HuH-7.5 (cell line): ENCODE data around the gene ZNF507.
A peak's percentile ranks its signal among the peaks of the same experiment; 100 is the strongest.
"Not testable (repeated sequence)": the region's sequence is repeated elsewhere in the genome, so short reads cannot be mapped to it uniquely, and the experiment has no call there.

ENCODE experiments used
- DNase-seq: peaks from one replicate; pipeline ENCODE4 v3.0.0; 2011; ENCODE audit warnings: low spot score

The ZNF507 gene

DNA sequence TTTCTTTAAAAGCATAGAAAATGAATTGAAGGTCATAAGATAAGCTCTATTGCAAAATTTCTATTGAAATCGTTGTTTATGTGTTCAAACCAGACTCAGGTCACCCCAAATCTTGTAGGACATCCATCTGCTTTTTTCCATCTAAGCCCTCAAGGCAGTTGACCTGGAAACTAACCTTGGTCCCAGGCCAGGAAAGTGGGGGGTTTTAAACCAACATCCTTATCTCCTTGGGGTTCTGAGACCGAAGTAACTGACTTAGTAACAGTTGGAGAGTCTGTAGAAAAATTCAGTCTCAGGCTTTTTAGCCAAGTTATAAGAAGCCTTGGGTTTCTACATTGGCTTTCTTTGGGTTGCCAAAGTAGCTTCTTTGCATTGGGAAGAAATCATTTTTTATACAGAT is 23.4 kb downstream of the ZNF507 start:
- DNase-seq: no peak

DNA sequence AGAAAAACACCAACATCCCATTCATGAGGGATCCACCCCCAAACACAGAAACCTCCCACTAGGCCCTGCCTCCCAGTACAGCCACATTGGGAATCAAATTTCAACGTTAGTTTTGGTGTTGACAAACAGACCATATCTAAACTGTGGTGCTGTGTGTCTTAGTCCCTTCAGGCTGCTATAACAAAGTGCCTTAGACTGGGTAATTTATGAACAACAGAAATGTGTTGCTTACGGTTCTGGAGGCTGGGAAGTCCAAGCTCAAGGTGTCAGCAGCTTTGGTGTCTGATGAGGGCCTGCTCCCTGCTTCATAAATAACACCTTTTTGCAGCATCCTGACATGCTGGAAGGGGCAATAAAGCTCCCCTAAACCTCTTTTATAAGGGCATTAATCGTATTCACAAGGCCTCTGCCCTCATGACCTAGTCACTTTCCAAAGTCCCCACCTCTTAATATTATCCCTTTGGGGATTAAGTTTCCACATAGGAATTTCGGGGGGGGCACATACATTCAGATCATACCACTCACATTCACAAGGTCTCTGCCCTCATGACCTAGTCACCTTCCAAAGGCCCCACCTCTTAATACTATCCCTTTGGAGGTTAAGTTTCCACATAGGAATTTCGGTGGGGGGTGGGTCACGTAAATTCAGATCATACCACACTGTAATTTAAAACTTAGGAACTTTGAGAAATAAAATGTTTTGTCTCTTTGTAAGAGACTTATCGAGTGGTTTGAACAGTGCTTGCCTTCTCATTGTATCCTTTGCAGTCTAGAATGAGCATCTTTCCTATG is 27.5 kb downstream of the ZNF507 start:
- no peak for DNase-seq

GRCh38 chr19:32373585-32374295 is 28.3 kb downstream of the ZNF507 start:
- DNase-seq: peak; percentile 53

- DNase-seq: not testable (repeated sequence)
Observed at GRCh38 chr19:32374362-32374761, 29.0 kb downstream of the ZNF507 start.

- DNase-seq: not testable (repeated sequence)
Observed at GRCh38 chr19:32377088-32377487, 31.7 kb downstream of the ZNF507 start.

- DNase-seq: no peak
Observed at GRCh38 chr19:32380269-32380668, 34.9 kb downstream of the ZNF507 start.

GRCh38 chr19:32387701-32388392 is 42.4 kb downstream of the ZNF507 start:
- DNase-seq: no peak

GRCh38 chr19:32388393-32388855 is 43.0 kb downstream of the ZNF507 start:
- DNase-seq: no peak

DNA sequence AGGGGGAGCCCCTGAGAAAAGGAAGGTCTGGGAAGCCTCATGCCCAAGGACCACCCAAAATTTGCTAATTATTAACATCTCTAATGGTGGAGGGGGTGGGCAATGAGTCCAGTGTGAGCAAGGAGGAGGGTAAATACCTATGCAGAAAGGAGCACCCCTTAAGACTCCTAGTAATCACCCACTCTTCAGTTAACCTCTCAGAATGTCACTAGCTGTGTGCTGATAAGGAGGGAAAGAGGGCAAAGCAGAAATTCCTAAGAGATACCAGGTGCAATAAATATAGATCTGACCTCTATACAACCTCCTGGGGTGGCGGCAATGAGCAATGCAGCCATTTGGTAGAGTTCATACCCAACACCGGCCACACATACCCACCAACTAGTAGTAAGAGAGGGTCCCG is 47.5 kb downstream of the ZNF507 start:
- DNase-seq: no peak

GRCh38 chr19:32396046-32396652 is 50.7 kb downstream of the ZNF507 start:
- DNase-seq: no peak

- no peak for DNase-seq
Observed at GRCh38 chr19:32397671-32398101, 52.3 kb downstream of the ZNF507 start.

DNA sequence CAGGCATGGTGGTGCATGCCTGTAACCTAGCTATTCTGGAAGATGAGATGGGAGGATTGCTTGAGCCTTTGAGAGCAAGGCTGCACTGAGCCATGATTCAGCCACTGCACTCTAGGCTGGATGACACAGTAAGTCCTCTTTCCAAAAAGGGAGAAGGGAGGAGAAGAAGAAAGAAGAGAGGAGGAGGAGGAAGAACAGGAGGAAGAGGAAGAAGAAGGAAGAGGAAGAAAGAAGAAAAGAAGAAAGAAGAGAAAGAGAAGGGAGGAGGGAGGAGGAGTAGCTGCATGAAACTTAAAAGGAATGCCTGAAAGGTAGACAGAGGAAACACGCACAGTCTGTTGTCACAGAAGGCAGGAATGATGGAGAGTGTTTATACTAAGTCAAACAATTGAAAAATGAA is 56.6 kb downstream of the ZNF507 start:
- no peak for DNase-seq

GRCh38 chr19:32403291-32403995 is 58.0 kb downstream of the ZNF507 start:
- DNase-seq: no peak

DNA sequence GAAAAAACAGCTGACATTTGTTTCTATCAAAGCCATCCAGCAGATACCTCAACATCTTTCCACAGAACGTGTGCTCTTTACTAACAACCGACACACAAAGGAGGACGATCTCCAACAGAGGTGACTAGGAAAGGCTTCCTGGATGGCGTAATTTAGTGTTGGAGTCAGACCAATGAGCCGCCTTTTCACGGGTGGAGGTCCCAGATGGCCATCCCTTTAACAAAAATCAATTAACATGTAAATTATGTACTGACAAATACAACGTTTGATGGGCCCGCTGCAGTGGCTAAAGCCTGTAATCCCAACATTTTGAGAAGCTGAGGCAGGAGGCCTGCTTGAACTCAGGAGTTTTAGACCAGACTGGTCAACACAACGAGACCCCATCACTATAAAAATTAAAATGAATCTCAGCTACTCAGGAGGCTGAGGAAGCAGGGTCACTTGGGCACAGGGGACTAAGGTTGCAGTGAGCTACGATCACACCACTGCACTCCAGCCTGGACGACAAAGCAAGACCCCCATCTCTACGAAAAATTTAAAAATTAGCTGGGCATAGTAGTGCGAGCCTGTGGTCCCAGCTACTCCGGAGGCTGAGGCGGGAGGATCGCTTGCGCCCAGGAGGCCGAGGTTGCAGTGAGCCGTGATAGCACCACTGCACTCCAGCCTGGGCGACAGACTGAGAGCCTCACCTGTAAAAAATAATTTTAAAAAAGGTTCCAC is 59.0 kb downstream of the ZNF507 start:
- no peak for DNase-seq

DNA sequence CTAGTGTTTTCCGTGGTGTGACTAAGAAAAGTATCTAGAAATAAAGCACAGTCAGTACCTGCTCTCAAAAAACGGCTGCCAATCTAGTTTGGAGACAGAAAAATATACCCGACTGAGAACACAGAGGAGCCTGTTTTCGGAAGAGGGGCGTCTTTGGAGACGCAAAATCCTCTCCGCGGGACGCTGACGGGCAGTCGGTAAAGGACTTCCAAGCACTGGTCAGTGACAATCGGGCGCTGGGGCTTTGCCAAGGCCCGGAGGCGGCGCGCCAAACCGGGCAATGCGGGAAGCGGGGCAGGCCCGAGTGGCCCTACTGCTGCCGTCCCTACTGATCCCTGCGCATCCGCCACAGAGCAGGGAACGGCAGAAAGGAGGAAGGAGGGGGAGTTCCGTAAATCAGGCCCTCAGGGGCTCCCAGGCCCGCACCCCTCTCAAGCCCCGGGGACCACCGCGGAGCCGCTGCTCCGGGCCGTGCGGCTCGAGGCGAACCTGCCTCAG is 59.6 kb downstream of the ZNF507 start:
- no peak for DNase-seq

GRCh38 chr19:32405431-32406160 is 60.2 kb downstream of the ZNF507 start, which contains the start of gene DPY19L3:
TSS of gene DPY19L3 (plus strand) at chr19:32405770. CDS start at chr19:32408254, 2,484 bp downstream.
- DNase-seq: peak; percentile 86

DNA sequence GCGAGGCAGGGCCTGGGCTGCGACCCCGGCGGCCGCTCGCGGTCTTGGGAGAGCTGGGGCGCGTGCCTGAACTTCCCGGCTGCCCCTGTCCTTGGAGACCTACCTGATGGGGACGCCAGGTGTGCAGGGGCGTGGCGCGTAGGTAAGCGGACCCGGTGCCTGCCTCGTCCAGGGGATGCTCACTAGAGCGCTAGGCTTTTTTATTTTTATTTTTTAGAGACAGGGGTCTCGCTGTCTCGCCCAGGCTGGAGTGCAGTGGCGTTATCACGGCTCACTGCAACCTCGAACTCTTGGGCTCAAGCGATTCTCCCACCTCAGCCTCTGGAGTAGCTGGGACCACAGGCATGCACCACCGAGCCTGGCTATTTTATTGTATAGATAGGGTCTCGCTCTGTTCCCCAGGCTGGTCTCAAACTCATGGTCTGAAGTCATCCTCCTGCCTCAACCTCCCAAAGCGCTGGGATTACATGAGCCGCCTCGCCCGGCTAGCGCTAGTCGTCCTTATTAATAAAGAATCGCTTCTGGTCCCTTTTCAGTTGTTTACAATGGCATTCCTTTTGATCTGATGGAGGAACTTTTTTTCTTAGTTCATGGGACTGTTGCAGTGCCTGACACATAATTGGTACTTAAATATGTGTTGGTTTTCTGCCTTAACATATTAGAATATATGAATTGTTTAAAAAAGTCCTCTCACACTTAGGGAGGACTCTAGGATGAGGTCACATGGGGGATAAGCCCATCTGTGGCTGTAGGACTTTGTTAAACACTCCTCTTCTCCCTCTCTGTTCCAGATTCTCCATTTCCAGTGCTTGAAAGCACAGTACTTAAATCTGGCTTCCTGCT is 61.0 kb downstream of the ZNF507 start:
- no peak for DNase-seq

DNA sequence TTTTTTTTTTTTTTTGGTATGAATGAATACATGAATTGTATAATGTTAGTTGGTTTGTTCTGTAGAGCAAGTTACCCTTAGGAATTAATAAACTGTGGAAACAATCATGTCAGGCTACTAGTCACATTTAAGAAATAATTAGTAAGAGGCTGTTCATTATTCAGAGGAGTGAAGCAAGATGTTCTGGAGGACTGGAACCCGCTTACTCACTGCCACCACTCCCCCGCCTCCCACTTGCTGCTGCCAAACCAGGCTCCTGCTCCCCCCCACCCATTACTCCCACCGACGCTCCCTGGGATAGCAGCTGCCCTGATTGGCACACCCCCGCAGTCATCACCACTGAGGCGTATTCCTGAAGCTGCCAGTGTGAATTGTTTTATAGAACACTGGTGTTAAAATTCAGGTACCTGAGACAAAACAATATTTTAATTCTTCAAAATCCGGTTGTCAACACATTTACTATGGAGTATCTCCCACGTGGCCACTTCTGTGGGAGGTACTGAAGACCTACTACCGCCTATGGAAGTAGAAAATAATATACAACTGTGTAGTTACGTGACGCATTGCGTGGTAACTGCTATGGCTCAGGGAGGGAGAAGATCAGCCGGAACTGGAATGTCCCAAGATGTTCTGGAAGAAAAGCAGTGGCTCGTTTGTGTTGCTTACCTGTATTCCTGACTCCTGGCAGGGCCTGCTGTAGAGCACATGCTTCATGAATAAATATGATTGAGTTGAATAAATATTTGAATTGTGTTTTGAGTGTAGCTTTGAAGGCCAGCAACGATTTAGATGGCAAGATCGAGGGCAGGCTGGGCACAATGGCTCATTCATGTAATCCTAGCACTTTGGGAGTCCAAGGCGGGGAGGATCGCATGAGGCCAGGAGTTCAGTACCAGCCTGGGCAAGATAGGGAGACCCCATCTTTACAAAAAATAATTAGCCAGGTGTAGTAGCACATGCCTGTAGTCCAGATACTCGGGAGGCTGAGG is 61.9 kb downstream of the ZNF507 start:
- DNase-seq: no peak
